CD14-positive monocyte (primary cell): ENCODE measurements around the gene ZBTB49. TPM values are rescaled to one million over a fixed set of nuclear protein-coding genes. Genes with fewer than 3 reads are reported as not detected.

Experiments used
- DNase-seq, 3 donors: peaks; one replicate each; pipeline ENCODE4 v3.0.0-alpha.2; 2011 to 2022
- H2AFZ ChIP-seq: 2 replicates; pipeline ENCODE4 v1.6.0; 2012; ENCODE audit warnings: mild to moderate bottlenecking, low read depth, low read length, inconsistent platforms; ENCODE audit not compliant: insufficient read depth, poor library complexity, severe bottlenecking
- H3K27ac ChIP-seq, 2 donors: 1 replicate in 1 of 2; 2 replicates in 1 of 2; pipeline ENCODE4 v1.5.1; 2012 to 2013; ENCODE audit warnings: low read length in 2 of 2, control low read depth in 1 of 2, inconsistent platforms in 1 of 2, low read depth in 1 of 2, mild to moderate bottlenecking in 1 of 2
- H3K27me3 ChIP-seq, 2 donors: one replicate each; pipeline versions ENCODE4 v1.6.0 to v1.6.1; 2011 to 2013; ENCODE audit warnings: low read length in 2 of 2; ENCODE audit not compliant: control insufficient read depth in 2 of 2, insufficient read depth in 2 of 2
- H3K36me3 ChIP-seq, 2 donors: replicated peaks in 1 of 2; 1 replicate in 1 of 2; 2 replicates in 1 of 2; pipeline versions ENCODE4 v1.5.1 to v1.6.1; 2012 to 2013; ENCODE audit warnings: low read length in 2 of 2, control low read depth in 1 of 2, inconsistent platforms in 1 of 2, mild to moderate bottlenecking in 1 of 2; ENCODE audit not compliant: insufficient read depth in 2 of 2, control insufficient read depth in 1 of 2
- H3K4me1 ChIP-seq, 2 donors: 1 replicate in 1 of 2; 2 replicates in 1 of 2; pipeline versions ENCODE4 v1.5.1 to v1.6.1; 2012 to 2013; ENCODE audit warnings: low read length in 2 of 2, control low read depth in 1 of 2, inconsistent platforms in 1 of 2, mild to moderate bottlenecking in 1 of 2, moderate library complexity in 1 of 2; ENCODE audit not compliant: insufficient read depth in 2 of 2, control insufficient read depth in 1 of 2
- H3K4me2 ChIP-seq: replicated peaks from 2 replicates; pipeline ENCODE3; 2012; ENCODE audit warnings: low read length, moderate library complexity, mild to moderate bottlenecking; ENCODE audit not compliant: poor library complexity, severe bottlenecking; ENCODE audit errors: extremely low read depth
- H3K4me3 ChIP-seq, 3 experiments: fragments of 200-600 bp in 1 of 3; sonication (generic) in 1 of 3; replicated peaks in 1 of 3; 1 replicate in 2 of 3; 2 replicates in 1 of 3; pipeline ENCODE4 v1.5.1; 2011 to 2013; ENCODE audit warnings: low read length in 3 of 3, mild to moderate bottlenecking in 3 of 3, control low read depth in 2 of 3, low read depth in 2 of 3, inconsistent platforms in 1 of 3, moderate library complexity in 1 of 3
- H3K79me2 ChIP-seq: 2 replicates; pipeline ENCODE4 v1.6.0; 2012; ENCODE audit warnings: mild to moderate bottlenecking, control low read depth, inconsistent platforms, low read length, moderate library complexity; ENCODE audit not compliant: insufficient read depth
- H3K9ac ChIP-seq: 2 replicates; pipeline ENCODE4 v1.6.0; 2017; ENCODE audit warnings: low read length, mild to moderate bottlenecking; ENCODE audit not compliant: insufficient read depth, poor library complexity, severe bottlenecking
- H3K9me3 ChIP-seq, 2 donors: replicated peaks in 1 of 2; 1 replicate in 1 of 2; 2 replicates in 1 of 2; pipeline versions ENCODE4 v1.5.1 to v1.6.1; 2012 to 2013; ENCODE audit warnings: low read length in 2 of 2, control low read depth in 1 of 2; ENCODE audit not compliant: control insufficient read depth in 1 of 2, insufficient read depth in 1 of 2
- H4K20me1 ChIP-seq: 2 replicates; pipeline ENCODE4 v1.6.0; 2012; ENCODE audit warnings: mild to moderate bottlenecking, low read length, control low read depth, moderate library complexity; ENCODE audit not compliant: insufficient read depth
- H3K27ac Mint-ChIP-seq, 7 donors: one replicate each; pipeline ENCODE4 v1.8.0; 2020; ENCODE audit warnings: mild to moderate bottlenecking in 7 of 7, mixed read lengths in 7 of 7, moderate library complexity in 6 of 7, inconsistent platforms in 2 of 7
- H3K27me3 Mint-ChIP-seq, 3 donors: one replicate each; pipeline ENCODE4 v1.8.0; 2021 to 2022; ENCODE audit warnings: low read depth in 3 of 3, mild to moderate bottlenecking in 3 of 3, mixed read lengths in 3 of 3, moderate library complexity in 3 of 3, inconsistent platforms in 1 of 3
- H3K36me3 Mint-ChIP-seq, 2 donors: one replicate each; pipeline ENCODE4 v1.8.0; 2020; ENCODE audit warnings: mixed read lengths in 2 of 2, inconsistent platforms in 1 of 2, mild to moderate bottlenecking in 1 of 2
- H3K4me1 Mint-ChIP-seq: one replicate; pipeline ENCODE4 v1.8.0; 2020; ENCODE audit warnings: mild to moderate bottlenecking, mixed read lengths
- H3K4me3 Mint-ChIP-seq, 2 donors: one replicate each; pipeline ENCODE4 v1.8.0; 2020; ENCODE audit warnings: mild to moderate bottlenecking in 2 of 2, mixed read lengths in 2 of 2, moderate library complexity in 1 of 2
- H3K9me3 Mint-ChIP-seq, 7 donors: one replicate each; pipeline ENCODE4 v1.8.0; 2020 to 2022; ENCODE audit warnings: mixed read lengths in 7 of 7, mild to moderate bottlenecking in 6 of 7, moderate library complexity in 6 of 7, inconsistent platforms in 2 of 7
- CTCF ChIP-seq: fragments of 200-600 bp; IDR thresholded peaks from one replicate; pipeline ENCODE4 v1.8.0; 2022; ENCODE audit warnings: antibody characterized with exemption, mild to moderate bottlenecking
- WGBS: methylation state at CpG from one replicate; pipeline ENCODE4 v1.1.5; 2013; ENCODE audit warnings: missing lambda C conversion rate; ENCODE audit not compliant: insufficient coverage; 5-methylcytosine and 5-hydroxymethylcytosine counted together
- intact Hi-C, 2 donors: fragments of 100-400 bp; cut with micrococcal nuclease; formaldehyde crosslinking; loops; one replicate each; pipeline versions ENCODE4 v1.15.0 to v1.15.1; 2023
- polyA plus RNA-seq, 3 donors: library from polyadenylated mRNA; depleted of rRNA in 1 of 3; unstranded in 2 of 3; stranded (reverse) in 1 of 3; fragments of 300-500 nt in 2 of 3; fragments of >200 nt in 1 of 3; fragmentation: Illumina TruSeq in 2 of 3; gene quantifications; 1 replicate in 2 of 3; 2 replicates in 1 of 3; pipeline ENCODE4 v1.2.3, GENCODE V29; 2012 to 2021

Gene ZBTB49
- polyA plus RNA-seq, 3 donors = 1.4 to 3.8 (median 1.7) TPM

DNA sequence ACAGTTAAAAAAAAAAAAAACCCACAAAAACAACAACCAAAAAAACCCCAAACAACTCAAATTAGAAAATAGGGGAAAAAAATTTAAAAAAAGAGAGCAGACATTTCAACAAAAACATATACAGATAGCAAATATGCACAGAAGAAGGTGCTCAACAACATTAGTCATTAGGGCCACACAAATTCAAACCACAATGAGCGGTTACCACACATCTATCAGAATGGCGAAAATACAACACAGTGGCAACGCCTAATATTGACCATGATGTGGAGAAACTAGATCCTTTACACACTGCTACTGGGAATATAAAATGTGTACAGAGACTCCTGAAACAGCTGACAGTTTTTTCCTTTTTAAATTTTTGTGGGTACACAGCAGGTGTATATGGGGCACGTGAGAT, 19.5 kb upstream of the ZBTB49 start:
- DNase-seq = peak; percentile 67 to 78 (median 74)
- H3K27ac ChIP-seq = peak overlapping the region in 1 of 2 donors; percentile 98
- peak overlapping the region; percentile 29 for H3K4me2 ChIP-seq
- no peak overlapping the region for H2AFZ ChIP-seq
- H3K27me3 ChIP-seq = no peaks in the 10 kb centered on the region
- no peaks in the 10 kb centered on the region for H4K20me1 ChIP-seq
- Mint-ChIP-seq H3K36me3 (peaks cover 55 to 62% of the 10 kb centered on the region in 2 donors), H3K4me1 (peaks cover 52% of the 10 kb centered on the region), H3K27me3 (peaks cover 0 to 3% (median 0%) of the 10 kb centered on the region in 3 donors), H3K27ac (peak overlapping the region; percentile 86 to 99 (median 98)), H3K9me3 (peaks cover 0 to 3% (median 0%) of the 10 kb centered on the region in 7 donors), H3K4me3 (peak overlapping the region in 1 of 2 donors; percentile 63)
- H3K4me1 ChIP-seq = peaks cover 41 to 64% of the 10 kb centered on the region in 2 donors
- peaks cover 28 to 45% of the 10 kb centered on the region in 2 donors for H3K36me3 ChIP-seq
- H3K9me3 ChIP-seq = peaks cover 0 to 2% of the 10 kb centered on the region in 2 donors
- no peaks in the 10 kb centered on the region for H3K79me2 ChIP-seq
- intact Hi-C loops = no loop called here
- TF ChIP-seq CTCF = no peak
- peak overlapping the region; percentile 66 for H3K9ac ChIP-seq
- H3K4me3 ChIP-seq = no peak overlapping the region
- WGBS = no CpG with 5 or more reads among the region's 4 CpGs

DNA sequence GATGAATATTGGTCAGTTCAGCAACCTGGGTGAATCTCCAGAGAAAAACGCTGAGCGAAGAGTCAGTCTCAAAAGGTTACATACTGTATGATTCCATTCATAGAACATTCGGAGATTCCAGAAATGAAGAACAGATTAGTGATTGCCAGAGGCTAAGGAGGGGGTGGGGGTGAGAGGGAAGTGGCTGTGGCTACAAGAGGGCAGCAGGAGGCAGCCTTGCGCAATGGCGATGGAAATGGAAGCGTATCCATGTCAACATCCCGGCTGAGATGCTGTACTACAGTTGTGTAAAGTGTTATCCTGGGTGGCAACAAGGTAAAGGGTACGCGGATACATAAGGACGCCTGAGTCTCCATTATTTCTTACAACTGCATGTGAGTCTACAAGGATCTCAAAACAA, 18.1 kb upstream of the ZBTB49 start:
- no peak for TF ChIP-seq CTCF
- Histone ChIP-seq H4K20me1 (no peaks in the 10 kb centered on the region), H2AFZ (no peak overlapping the region), H3K4me2 (no peak overlapping the region), H3K9me3 (no peaks in the 10 kb centered on the region), H3K4me1 (peaks cover 41 to 52% of the 10 kb centered on the region in 2 donors), H3K27ac (peak overlapping the region in 1 of 2 donors; percentile 98), H3K9ac (no peak overlapping the region), H3K4me3 (peak overlapping the region in 1 of 3 experiments; percentile 0), H3K79me2 (no peaks in the 10 kb centered on the region), H3K36me3 (peaks cover 38 to 58% of the 10 kb centered on the region in 2 donors), H3K27me3 (no peaks in the 10 kb centered on the region)
- peak in 2 of 3 donors; percentile 27 to 28 for DNase-seq
- Mint-ChIP-seq H3K27me3 (no peaks in the 10 kb centered on the region), H3K4me3 (no peak overlapping the region), H3K36me3 (peaks cover 62 to 66% of the 10 kb centered on the region in 2 donors), H3K4me1 (peaks cover 44% of the 10 kb centered on the region), H3K27ac (peak overlapping the region; percentile 32 to 99 (median 97)), H3K9me3 (no peaks in the 10 kb centered on the region)
- 91% methylated on average over 5 of the region's 10 CpGs for WGBS
- intact Hi-C loops = no loop called here
